Stimulated activated CD4-positive, alpha-beta T cell treated with anti-CD3 and anti-CD28 coated beads, TNF-alpha, amount 100 ng/mL, for 1 hour (primary cell): Measurements from ENCODE around the gene SIPA1L3.

Experiments
- DNase-seq, 3 donors: peaks; one replicate each; pipeline ENCODE4 v3.0.0-alpha.2; 2020; ENCODE audit warnings: low read depth in 3 of 3, low spot score in 1 of 3

Gene SIPA1L3

DNA sequence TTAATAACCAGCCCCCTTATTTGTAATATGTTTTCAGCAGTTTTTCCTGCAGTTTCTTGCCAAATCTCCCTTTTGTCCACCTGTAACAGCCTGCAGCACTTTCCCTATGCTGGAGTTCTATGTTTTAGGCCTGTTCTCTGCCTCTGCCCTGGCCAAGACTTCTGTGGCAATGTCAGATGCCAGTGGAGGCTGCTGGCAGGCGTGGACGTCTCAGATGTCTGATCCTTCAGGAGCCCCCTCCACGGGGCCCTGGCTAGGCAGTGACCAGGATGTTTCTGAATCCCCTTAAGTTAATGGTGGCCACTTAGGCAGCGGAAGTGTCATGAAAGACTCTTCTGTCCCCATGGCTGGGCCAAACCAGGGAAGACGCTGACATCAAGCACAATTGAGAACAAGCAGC lies 40.8 kb downstream of the SIPA1L3 start:
- no peak for DNase-seq

DNA sequence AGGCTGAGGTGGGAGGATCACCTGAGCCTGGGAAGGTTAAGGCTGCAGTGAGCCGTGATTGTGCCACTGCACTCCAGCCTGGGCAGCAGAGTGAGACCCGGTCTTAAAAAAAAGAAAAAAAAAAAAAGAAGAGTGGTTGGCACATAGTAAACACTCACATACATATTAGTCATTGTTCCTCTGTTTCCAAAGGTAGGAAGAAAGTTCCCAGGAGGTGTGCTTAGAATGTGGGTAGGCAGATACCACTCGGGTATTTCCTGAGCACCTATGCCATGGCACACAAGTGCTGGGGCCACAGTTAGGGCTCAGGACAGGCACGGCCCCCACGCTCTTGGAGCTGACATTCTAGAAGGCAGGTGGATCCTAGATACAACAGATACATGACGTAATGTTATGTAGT lies 41.4 kb downstream of the SIPA1L3 start:
- DNase-seq, result no peak

DNA sequence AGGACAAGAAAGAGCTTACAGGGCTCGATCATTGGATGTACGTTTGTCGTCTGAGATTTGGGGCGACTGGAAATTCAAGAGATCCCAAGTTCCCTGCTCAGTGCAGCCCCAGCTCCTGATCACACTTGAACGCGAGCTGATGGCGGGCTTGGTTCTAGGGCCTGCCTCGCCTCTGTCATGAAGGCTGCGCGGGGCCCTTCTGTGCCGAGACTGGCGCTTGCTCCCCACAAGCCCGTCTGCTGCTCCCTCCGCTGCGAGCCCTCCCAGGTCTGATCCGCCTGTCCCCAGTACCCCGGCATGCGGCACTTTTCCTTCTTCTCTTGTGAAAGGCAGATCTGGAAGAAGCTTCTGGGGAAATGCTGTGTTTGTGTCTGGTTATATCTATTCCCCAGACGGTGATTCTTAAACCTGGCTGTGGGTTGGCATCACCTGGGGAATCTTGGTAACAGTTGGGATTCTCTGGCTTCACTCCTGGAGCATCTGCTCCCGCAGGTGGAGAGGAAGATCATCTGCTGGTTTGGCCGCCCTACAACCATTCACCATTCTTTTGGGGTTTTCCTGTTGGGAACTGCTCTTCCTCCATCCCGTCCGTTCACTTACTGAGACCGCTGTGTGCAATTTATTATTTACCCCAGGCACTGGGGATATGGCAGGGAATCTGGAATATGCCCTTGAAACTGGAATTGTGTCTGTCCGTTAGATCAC lies 43.6 kb downstream of the SIPA1L3 start:
- no peak for DNase-seq

DNA sequence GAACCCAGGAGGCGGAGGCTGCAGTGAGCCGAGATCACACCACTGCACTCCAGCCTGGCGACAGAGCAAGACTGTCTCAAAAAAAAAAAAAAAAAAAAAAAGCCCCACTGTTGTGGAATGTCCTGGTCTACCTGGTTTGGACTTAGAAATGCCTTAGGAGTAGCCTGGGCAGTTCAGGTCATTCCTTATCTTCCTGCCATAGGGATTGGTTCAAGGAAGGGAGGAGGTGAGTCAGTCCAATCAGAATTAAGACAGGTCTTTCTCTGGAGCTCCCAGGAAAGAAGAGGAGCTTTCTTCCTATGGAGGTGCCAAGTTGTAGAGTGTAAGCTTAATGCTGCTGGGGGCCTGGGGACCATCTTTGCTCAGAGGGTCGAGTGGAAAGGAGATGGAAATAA lies 44.8 kb downstream of the SIPA1L3 start:
- DNase-seq, result no peak

DNA sequence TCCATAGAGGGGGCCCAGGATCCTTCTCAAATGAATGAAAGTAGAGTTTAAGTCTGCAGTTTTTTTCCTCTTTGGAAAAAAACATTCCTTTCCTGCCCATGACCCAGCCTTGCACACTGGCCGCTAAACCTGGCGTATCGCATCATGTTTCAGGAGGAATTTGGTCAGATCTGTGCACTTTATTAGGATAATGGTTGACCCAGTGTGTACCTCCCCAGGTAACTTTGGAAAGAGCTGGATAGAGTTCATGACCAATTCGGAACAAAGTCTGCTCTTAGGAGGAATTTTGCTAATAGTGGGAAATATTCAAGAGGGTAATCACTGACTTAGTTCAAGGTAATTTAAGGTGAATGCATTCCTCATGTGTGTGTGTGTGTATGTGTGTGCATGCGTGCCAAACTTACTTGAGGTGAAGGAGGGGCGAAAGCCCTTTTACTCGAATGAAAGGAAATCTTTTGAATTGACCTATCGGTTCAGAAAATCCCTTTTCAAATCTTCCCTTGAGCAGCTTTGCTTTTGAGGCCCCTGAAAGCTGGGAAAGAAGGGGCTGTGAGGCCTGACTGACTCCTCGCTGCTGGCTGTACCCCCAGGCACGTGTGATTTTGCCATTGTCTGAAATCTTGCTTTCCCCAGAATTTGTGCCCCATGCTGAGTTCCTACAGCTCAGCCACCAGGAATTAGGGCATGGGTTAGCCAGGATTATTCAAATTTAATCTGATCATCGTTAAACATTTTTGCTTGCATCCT lies 46.3 kb downstream of the SIPA1L3 start:
- no peak for DNase-seq

DNA sequence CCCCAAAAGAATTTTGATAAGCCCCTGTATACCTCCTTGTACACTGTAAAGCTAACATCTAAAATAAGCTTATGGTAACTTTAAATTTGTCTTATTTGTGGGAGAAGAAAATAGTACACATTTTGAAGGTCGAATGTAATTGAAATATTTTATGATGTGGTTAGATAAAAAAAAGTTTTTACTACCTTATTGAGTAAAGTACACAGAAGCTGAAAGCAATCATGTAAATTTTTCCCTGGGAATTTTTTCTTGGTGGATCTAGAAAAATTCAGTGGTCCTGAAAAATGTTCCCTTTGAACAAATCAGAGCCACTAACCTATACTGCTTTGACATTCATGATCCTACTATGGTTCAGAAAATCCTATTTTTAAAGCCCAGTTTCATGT lies 46.9 kb downstream of the SIPA1L3 start:
- DNase-seq, result no peak

DNA sequence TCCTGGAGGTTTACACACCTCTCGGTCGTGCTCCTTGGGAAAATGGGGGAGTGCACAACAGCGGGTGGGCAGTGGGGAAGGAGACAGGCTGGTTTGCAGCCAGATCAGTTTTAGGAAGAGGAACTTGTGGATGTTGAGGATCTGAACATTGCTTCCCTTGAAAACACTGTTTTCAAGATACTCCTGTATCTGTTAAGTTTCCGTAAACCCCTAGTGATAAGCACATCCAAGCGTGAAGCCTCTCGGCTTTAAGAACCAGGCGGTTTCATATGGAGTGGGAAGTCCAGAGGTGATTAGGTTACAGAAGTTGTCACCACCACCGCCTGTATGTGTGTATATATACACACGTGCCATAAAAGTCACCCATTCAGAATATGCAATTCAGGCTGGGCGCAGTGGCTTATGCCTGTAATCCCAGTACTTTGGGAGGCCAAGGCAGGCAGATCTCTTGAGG lies 47.4 kb downstream of the SIPA1L3 start:
- DNase-seq, result no peak

DNA sequence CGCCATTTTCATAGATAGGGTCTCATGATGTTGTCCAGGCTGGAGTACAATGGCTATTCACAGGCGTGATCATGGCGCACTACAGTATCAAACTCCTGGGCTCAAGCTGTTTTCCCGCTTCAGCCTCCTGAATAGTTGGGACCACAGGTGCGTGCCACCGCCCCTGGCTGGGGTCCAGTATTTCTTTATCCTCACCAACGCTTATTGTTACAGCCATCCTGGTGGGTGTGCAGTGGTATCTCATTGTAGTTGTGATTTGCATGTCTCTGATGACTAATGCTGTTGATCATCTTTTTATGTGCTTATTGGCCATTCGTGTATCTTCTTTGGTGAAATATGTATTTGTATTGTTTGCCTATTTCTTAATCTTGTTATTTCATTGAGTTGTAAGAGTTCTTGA lies 49.0 kb downstream of the SIPA1L3 start:
- DNase-seq, result no peak

DNA sequence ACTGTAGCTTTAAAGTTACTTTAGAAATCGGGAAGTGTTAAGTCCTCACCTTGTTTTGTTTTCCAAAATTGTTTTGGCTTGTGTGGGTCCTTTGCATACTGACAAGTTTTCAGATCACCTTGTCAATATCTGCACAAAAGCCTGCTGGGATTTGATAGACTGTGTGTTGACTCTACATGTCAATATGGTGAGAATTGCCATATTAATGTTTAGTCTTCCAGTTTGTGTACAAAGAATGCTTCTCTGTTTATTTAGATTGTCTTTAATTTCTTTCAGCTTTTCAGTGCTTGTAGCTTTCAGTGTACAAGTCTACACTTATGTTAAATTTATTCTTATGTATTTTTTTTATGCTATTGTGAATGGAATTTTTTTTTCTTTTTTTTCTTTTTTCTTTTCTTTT lies 50.2 kb downstream of the SIPA1L3 start:
- DNase-seq, result no peak

DNA sequence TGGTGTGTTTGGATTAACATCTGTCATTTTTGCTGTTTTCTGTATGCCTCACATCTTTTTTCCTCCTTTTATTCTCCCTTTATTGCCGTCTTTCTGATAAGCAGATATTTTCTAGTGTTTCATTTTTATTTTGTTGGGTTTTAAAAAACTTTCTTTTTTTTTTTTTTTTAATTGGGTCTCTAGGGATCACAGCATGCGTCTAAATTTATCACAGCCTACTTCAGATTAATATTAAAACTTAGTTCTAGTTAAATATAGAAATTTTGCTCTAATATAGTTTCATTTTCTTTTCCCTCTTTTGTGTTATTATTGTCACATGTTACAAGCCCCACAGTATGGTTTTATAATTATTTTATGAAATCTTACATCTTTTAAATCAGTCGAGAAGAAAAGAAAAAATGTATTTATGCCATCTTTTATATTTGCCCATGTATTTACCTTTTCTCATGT lies 52.7 kb downstream of the SIPA1L3 start:
- no peak for DNase-seq

DNA sequence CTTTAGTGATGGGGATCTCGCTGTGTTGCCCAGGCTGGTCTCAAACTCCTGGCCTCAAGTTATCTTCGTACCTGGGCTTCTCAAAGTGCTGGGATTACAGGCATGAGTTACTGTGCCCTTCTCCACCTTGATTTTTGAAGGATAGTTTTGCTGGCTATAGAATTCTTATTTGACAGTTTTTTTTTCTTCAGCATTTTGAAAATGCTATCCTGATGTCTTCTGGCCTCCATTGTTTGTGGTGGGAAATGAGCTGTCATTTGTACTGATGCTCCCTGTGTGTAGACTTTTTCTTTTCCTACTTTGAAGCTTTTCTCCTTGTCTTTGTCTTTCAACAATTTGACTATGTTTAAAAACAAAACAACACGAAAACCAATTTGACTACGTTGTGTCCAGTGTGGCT lies 54.2 kb downstream of the SIPA1L3 start:
- DNase-seq, result no peak

DNA sequence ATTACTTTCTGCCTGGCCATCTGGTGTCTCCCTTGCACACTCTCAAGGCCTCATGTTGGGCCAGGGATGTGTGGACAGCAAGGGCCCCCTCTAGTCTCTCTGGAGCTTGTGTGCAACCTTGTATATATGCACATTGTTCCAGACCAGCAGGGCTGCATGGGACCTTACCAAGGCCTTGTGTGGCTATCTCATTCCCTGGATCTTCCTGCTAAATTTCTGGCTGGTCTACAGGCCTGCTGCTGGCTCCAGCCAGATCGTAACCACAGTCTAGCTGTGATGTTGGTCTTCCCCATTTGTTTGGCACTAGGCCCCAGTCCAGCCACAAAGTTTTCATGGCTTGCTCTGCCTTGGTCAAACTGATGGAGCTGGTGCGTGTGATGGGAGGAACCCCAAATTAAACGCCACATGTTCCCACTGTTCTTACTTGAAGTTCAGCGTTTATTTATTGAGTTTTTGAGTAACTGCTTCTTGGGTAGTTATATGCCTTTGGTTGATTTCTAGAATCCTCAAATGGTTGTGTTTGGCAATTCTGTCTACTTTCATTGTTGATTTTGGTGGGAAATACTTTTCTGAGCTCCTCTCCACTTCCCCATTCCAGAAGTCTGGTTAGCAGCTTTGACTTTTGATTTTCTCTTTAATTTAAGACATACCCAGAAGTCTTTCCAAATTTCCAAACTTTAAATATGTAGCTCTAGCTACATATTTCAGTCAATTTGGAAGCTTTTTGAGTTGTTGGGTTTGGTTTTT lies 56.4 kb downstream of the SIPA1L3 start:
- DNase-seq, result no peak

DNA sequence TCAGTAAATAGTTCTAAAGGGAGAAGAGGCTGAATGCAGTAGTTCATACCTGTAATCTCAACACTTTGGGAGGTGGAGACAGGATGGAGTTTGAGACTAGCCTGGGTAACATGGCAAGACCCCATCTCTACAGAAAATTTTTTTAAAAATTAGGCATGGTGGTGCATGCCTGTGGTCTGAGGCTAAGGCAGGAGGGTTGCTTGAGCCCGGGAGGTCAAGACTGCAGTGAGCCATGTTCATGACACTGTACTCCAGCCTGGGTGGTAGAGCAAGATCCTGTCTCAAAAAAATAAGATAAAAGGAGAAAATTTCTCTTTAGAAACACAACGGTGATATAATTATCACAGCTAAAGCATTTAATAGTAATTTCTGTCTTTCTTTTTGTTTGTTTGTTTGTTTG lies 57.1 kb downstream of the SIPA1L3 start:
- no peak for DNase-seq

DNA sequence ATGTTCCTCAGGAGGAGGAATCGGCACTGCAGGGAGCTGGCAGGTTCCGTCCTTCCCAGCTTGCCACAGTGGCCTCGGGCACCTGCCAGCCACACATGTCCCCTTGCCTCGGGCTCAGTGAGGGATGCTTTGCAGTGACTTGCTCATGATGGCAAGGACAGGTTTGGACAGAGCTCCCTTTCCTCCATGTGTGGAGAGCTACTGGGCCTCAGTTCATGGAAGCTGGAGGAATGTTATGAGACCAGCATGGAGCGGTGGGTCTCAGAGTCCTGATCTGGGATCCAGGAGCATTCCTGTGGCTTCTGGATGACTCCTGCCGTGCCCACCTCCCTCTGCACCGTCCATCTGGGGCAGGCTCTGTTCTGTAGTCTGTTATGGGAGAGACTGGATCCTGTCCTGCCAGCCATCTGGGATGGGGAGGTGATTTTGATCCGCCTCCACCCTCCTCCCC lies 59.2 kb downstream of the SIPA1L3 start:
- DNase-seq, result no peak

DNA sequence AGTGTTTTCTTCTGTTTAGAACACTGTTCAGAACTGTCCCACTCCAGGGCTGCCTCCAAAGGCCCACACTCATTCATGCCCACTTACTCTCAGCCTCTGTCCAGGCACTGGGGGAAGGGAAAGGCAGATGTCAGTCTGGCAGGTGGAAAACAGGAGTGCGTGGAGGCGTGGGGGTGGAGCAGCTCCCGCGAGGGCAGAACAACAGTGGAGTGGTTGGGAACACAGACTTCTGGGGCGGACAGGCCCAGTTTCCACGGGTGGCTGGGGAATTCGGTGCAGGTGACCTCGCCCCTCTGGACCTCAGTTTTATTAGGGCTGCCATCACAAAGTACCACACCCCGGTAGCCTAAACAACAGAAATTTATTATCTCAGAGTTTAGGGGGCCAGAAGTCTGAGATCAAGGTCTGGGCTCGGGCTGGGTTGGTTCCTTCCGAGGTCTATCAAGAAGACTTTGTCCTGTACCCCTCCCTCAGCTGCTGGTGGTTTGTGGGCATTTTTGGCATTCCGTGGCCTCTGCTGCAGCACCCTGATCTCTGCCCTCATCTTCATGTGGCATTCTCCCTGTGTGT lies 59.7 kb downstream of the SIPA1L3 start:
- DNase-seq, result no peak

DNA sequence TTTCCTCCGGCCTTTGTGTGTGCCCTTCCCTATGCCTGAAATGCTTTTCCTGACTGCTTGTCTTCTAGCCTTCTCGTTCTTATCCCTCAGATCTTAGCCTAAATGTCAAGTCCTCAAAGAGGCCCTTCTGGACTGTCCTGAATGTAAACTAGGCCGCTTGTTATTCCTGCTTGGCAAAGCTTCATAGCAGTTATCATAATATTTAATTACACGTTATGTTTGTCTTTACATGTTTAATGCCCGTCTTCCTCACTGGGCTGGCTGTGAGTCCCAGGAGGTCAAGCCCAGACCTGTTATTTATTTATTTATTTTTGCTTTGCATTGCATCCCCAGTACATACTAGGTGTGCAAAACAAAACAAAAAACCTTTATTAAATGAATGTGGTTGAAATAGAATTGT lies 62.7 kb downstream of the SIPA1L3 start:
- DNase-seq, result no peak

DNA sequence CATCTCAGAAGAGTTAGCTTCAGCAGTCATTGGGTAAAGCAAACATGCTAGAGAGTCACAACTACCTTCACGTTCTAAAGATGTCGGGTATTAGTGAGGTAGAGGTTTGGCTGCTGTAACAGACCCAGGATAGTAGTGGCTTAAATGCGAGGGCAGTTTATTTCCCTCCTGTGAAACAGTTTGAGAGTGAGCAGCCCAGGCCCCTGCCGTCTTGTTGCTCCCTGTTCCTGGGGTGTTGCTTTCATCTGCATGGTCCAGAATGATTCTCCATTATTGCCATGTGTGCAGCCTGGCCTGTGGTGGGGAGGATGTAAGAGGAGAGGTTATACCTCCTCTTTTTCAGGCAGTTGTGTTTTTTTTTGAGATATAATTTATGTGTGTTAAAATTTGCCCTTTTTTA lies 63.7 kb downstream of the SIPA1L3 start:
- DNase-seq, result no peak

DNA sequence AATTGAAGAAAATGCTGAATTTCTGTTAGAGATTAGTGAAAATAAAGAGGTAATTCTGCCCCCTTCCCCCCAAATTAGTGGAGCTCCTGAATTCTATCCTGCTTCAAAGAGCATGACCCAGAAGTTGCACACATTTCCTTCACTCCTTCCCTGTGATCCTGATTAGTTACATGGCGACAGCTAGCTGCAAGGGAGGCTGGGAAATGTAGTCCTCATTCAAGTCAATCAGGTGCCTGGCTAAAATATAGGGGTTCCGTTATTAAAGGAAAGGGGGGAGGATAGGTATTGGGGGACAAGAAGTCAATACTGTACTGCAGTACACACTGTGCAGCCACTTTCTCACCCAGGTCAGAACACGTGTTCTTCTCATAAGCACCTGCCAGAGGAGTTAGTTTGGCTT lies 65.8 kb downstream of the SIPA1L3 start:
- no peak for DNase-seq

DNA sequence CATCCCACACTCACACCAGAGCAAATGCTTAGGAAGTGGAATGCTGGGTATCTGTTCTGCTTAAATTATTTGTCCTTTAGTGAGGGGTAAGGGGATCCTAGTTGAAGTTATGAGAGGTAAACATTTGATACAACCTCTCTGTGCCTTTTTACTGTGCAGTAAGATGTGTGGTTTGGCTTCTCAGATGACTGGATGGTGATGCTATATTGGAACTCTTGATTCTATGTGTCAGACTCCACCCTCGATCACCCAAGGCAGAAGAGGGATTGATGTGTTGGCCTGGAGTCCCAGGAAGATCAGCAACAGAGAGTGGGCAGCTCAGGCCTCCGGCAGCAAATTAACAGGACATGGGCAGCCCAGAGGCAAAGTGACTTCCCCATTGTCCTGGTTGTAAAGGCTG lies 66.7 kb downstream of the SIPA1L3 start:
- no peak for DNase-seq

DNA sequence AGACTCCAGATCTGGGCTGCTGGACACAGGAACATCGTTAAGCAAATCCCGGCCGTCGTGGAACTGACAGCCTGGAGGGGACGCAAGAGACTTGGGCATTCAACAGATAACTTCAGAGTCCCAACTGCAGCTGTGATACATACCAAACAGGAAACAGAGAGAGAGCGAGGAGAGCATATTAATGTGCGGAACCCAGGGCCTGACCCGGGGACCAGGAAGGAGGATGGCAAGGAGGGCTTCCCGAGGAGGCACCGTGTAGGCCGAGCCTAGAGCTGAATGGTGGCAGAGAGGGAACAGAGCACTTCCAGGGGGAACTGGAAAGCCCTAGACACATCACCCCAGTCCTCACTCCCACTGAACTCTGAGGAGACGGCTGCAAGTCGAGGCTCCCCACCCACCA lies 68.1 kb downstream of the SIPA1L3 start:
- DNase-seq, result no peak

DNA sequence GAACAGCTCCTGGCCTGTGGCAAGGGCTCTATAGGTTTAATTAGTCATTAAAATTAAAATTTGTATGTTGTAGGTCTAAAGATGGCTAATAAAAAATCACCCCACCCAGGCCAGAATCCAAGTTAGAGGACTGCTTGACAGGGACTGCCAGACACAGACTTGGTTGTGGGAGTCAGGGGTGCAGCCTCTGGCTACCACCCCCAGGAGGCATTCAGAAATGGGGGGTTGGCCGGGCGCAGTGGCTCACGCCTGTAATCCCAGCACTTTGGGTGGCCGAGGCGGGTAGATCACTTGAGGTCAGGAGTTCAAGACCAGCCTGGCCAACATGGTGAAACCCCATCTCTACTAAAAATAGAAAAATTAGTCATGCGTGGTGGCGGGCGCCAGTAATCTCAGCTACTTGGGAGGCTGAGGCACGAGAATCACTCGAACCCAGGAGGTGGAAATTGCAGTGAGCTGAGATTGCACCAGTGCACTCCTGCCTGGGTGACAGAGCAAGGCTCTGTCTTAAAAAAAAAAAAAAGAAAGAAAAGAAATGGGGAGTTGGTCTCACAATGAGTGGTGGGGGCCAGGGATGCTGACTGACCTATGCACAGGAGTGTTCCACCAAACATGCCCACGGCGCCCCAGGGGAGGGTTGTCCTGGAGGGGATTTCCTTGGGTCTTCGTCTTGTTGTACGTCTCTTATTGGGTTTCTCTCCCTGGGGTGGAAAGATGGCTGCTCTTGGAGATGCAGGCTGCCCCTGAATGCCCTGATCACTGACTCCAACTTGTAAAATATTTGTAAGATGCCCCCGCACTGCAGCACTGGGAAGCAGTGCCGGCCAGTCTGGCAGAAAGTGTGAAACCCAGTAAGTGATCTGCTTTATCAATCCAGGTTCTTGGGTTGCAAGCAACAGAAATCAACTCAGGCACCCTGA lies 68.8 kb downstream of the SIPA1L3 start:
- no peak for DNase-seq
